Gastrocnemius medialis (tissue), 4 donors: ENCODE measurements around the gene ANKRD33B. TPM values are rescaled to one million over a fixed set of nuclear protein-coding genes. Genes with fewer than 3 reads are reported as not detected.

Experiments
- ATAC-seq, 2 donors: fragments of 150-250 bp; one replicate each; pipeline ENCODE4 v1.9.1; 2016
- DNase-seq, 2 donors: peaks; one replicate each; pipeline ENCODE4 v3.0.0-alpha.2; 2019
- H3K27ac ChIP-seq, 4 donors: fragments of 200-600 bp; sonication (generic); 1 replicate in 1 of 4; 2 replicates in 3 of 4; pipeline ENCODE4 v1.5.1; 2016 to 2018; ENCODE audit warnings: mild to moderate bottlenecking in 2 of 4, moderate library complexity in 1 of 4
- H3K27me3 ChIP-seq, 3 donors: fragments of 200-600 bp; sonication (generic) in 2 of 3; 1 replicate in 1 of 3; 2 replicates in 2 of 3; pipeline versions ENCODE4 v1.5.1 to v1.6.0; 2016 to 2019; ENCODE audit warnings: mild to moderate bottlenecking in 1 of 3, moderate library complexity in 1 of 3
- H3K36me3 ChIP-seq, 2 donors: fragments of 200-600 bp; sonication (generic) in 1 of 2; one replicate each; pipeline ENCODE4 v1.5.1; 2017 to 2018
- H3K4me1 ChIP-seq, 2 donors: fragments of 200-600 bp; sonication (generic) in 1 of 2; one replicate each; pipeline ENCODE4 v1.5.1; 2016 to 2017; ENCODE audit warnings: mild to moderate bottlenecking in 2 of 2
- H3K4me3 ChIP-seq, 4 donors: fragments of 200-600 bp; sonication (generic) in 3 of 4; 1 replicate in 1 of 4; 2 replicates in 3 of 4; pipeline ENCODE4 v1.5.1; 2016 to 2019; ENCODE audit warnings: mild to moderate bottlenecking in 2 of 4
- H3K9me3 ChIP-seq, 3 donors: fragments of 200-600 bp; sonication (generic) in 2 of 3; 1 replicate in 1 of 3; 2 replicates in 2 of 3; pipeline ENCODE4 v1.5.1; 2016 to 2019
- CTCF ChIP-seq, 5 experiments: fragments of 450-650 bp in 3 of 5; fragments of 200-600 bp in 2 of 5; sonication (generic) in 2 of 5; IDR thresholded peaks in 4 of 5; conservative IDR thresholded peaks in 1 of 5; 1 replicate in 4 of 5; 2 replicates in 1 of 5; pipeline ENCODE4 v1.5.1; 2016 to 2019; ENCODE audit warnings: antibody characterized with exemption in 5 of 5, mild to moderate bottlenecking in 3 of 5, moderate library complexity in 3 of 5
- POLR2A ChIP-seq, 2 donors: fragments of 450-650 bp; IDR thresholded peaks; one replicate each; pipeline ENCODE4 v1.6.1; 2017; ENCODE audit warnings: antibody characterized with exemption in 2 of 2, mild to moderate bottlenecking in 2 of 2, moderate library complexity in 2 of 2
- in situ Hi-C, 4 donors: fragments of 200-750 bp; cut with MboI; loops; one replicate each; pipeline versions ENCODE4 v1.15.0 to v1.8.0; 2017; ENCODE audit warnings: low sequenced_read_pairs in 4 of 4
- intact Hi-C: fragments of 100-400 bp; cut with DNase I; formaldehyde crosslinking; loops from one replicate; pipeline ENCODE4 v1.15.1; 2023; ENCODE audit warnings: low total_unique reads
- total RNA-seq, 4 donors: library from RNA; depleted of rRNA; stranded (reverse); fragments of >200 nt; gene quantifications; one replicate each; pipeline versions ENCODE4 v1.1.0 to v1.2.3, GENCODE V29; 2016

Gene ANKRD33B
- total RNA-seq, 4 donors from 2014 or later, result 2.2 to 38.9 (median 15.1) TPM

- intact Hi-C loops (no loop called here), in situ Hi-C loops (no loop called here)
- Histone ChIP-seq H3K27ac (peak overlapping the region in 3 of 4 donors; percentile 64 to 84 (median 77)), H3K4me3 (no peak overlapping the region), H3K9me3 (no peaks in the 10 kb centered on the region), H3K36me3 (no peaks in the 10 kb centered on the region), H3K4me1 (peaks cover 32 to 48% of the 10 kb centered on the region in 2 donors), H3K27me3 (no peaks in the 10 kb centered on the region)
- ATAC-seq (peak; percentile 90 to 95), DNase-seq (peak in 1 of 2 donors; percentile 45)
- TF ChIP-seq POLR2A (IDR thresholded peaks at IDR 0.05) (no peak), CTCF (IDR thresholded peaks at IDR 0.05 in 4 of 5, conservative IDR thresholded peaks at IDR 0.05 in 1 of 5) (no peak)
Measured at GRCh38 chr5:10577371-10578292, 13.8 kb downstream of the ANKRD33B start.

- Histone ChIP-seq H3K27ac (peak overlapping the region in 3 of 4 donors; percentile 64 to 84 (median 77)), H3K4me1 (peaks cover 34 to 50% of the 10 kb centered on the region in 2 donors)
- peak; percentile 5 to 11 for ATAC-seq
Measured at GRCh38 chr5:10578293-10578665, 14.4 kb downstream of the ANKRD33B start.

GRCh38 chr5:10578869-10579268 lies 15.0 kb downstream of the ANKRD33B start:
- no peak for DNase-seq
- H3K4me3 ChIP-seq, result no peak overlapping the region
- H3K4me1 ChIP-seq, result peaks cover 40 to 55% of the 10 kb centered on the region in 2 donors
- H3K27me3 ChIP-seq, result no peaks in the 10 kb centered on the region
- H3K27ac ChIP-seq, result no peak overlapping the region
- no peaks in the 10 kb centered on the region for H3K36me3 ChIP-seq
- TF ChIP-seq POLR2A (IDR thresholded peaks at IDR 0.05) (no peak), CTCF (IDR thresholded peaks at IDR 0.05 in 4 of 5, conservative IDR thresholded peaks at IDR 0.05 in 1 of 5) (no peak)
- ATAC-seq, result no peak
- intact Hi-C loops (no loop called here), in situ Hi-C loops (no loop called here)
- H3K9me3 ChIP-seq, result no peaks in the 10 kb centered on the region

More at GRCh38 chr5:10578293-10578665, 14.4 kb downstream of the ANKRD33B start:
- in situ Hi-C loops, result no loop called here
- Histone ChIP-seq H3K4me3 (no peak overlapping the region), H3K36me3 (no peaks in the 10 kb centered on the region), H3K9me3 (no peaks in the 10 kb centered on the region), H3K27me3 (no peaks in the 10 kb centered on the region)
- intact Hi-C loops, result no loop called here
- no peak for DNase-seq
- TF ChIP-seq CTCF (IDR thresholded peaks at IDR 0.05 in 4 of 5, conservative IDR thresholded peaks at IDR 0.05 in 1 of 5) (no peak), POLR2A (IDR thresholded peaks at IDR 0.05) (no peak)

GRCh38 chr5:10579536-10580521 lies 16.0 kb downstream of the ANKRD33B start:
- no peak for DNase-seq
- no peak for ATAC-seq
- H3K27ac ChIP-seq, result no peak overlapping the region
- H3K36me3 ChIP-seq, result no peaks in the 10 kb centered on the region
- H3K9me3 ChIP-seq, result no peaks in the 10 kb centered on the region
- H3K4me3 ChIP-seq, result no peak overlapping the region
- in situ Hi-C loops, result no loop called here
- TF ChIP-seq CTCF (IDR thresholded peaks at IDR 0.05 in 4 of 5, conservative IDR thresholded peaks at IDR 0.05 in 1 of 5) (no peak), POLR2A (IDR thresholded peaks at IDR 0.05) (no peak)
- intact Hi-C loops, result no loop called here
- H3K27me3 ChIP-seq, result no peaks in the 10 kb centered on the region
- H3K4me1 ChIP-seq, result peaks cover 49 to 57% of the 10 kb centered on the region in 2 donors
